ENCODE measurements around the gene SLC26A8. TPM values are rescaled to one million over a fixed set of nuclear protein-coding genes. Genes with fewer than 3 reads are reported as not detected.

Gene SLC26A8
- total RNA-seq, 1 experiment from 2014 or later: not detected

- TF ChIP-seq CTCF (IDR thresholded peaks at IDR 0.05 in 2 of 3, conservative IDR thresholded peaks at IDR 0.05 in 1 of 3; ENCODE audit: borderline replicate concordance in 1 of 3, insufficient read depth in 1 of 3, low read depth in 2 of 3, low read length in 2 of 3) (no peak), MAX (IDR thresholded peaks at IDR 0.05) (no peak), ELF1 (IDR thresholded peaks at IDR 0.05; ENCODE audit: borderline replicate concordance, low read depth) (no peak), POLR2A (IDR thresholded peaks at IDR 0.05; ENCODE audit: borderline replicate concordance, extremely low read depth, insufficient read depth, insufficient read length) (no peak), REST (IDR thresholded peaks at IDR 0.05; ENCODE audit: low read depth) (no peak), CBX3 (IDR thresholded peaks at IDR 0.05; ENCODE audit: low read depth) (no peak)
Measured at GRCh38 chr6:35926509-35927215, 97.8 kb downstream of the SLC26A8 start (continued).

- no peak overlapping the region for H2AFZ ChIP-seq (ENCODE audit: low read depth, low read length, poor library complexity, severe bottlenecking)
- peaks cover 2% of the 10 kb centered on the region; the same call in 1 of the 2 replicates for H3K79me2 ChIP-seq (ENCODE audit: insufficient read depth, low read length)
- no TSS peak for BruUV-seq (replicated peaks)
- H3K36me3 ChIP-seq (ENCODE audit: control insufficient read depth in 1 of 2, insufficient read depth in 2 of 2, low read length in 2 of 2): no peaks in the 10 kb centered on the region
- no peak overlapping the region for H3K9ac ChIP-seq (ENCODE audit: low read length)
- peaks cover 8 to 17% of the 10 kb centered on the region in 2 experiments for H3K4me1 ChIP-seq (ENCODE audit: control insufficient read depth in 1 of 2, insufficient read depth in 2 of 2, low read length in 2 of 2)
- intact Hi-C loops (cut with micrococcal nuclease): no loop called here
- H3K27ac ChIP-seq (ENCODE audit: low read depth, low read length): no peak overlapping the region
- H3K9me3 ChIP-seq (ENCODE audit: control insufficient read depth in 1 of 2, insufficient read depth in 1 of 2, low read depth in 1 of 2, low read length in 2 of 2): no peaks in the 10 kb centered on the region
- ChIA-PET CTCF (no interaction called here), POLR2A (no interaction called here), RAD21 (ENCODE audit: low non-redundant PET in 1 of 2, low total read pairs in 2 of 2, uncharacterized antibody in 2 of 2, unreplicated experiment in 2 of 2) (no interaction called here)
- no peak overlapping the region for H3K4me2 ChIP-seq (ENCODE audit: low read length)
- H4K20me1 ChIP-seq (ENCODE audit: insufficient read depth): no peaks in the 10 kb centered on the region
- DNase-seq (ENCODE audit: low read depth, low spot score) (no peak), ATAC-seq (no peak)
- H3K27me3 ChIP-seq (ENCODE audit: insufficient read depth, low read length): no peaks in the 10 kb centered on the region
- H3K4me3 ChIP-seq (replicated peaks in 1 of 2; ENCODE audit: low read depth in 1 of 2, low read length in 2 of 2): no peak overlapping the region
- no peaks in the 10 kb centered on the region for H3K9me2 ChIP-seq (ENCODE audit: insufficient read depth)
- no peak for TF ChIP-seq ZFX (IDR thresholded peaks at IDR 0.05)
- no peak for TF ChIP-seq CBX3 (IDR thresholded peaks at IDR 0.05; ENCODE audit: low read depth)
- TF ChIP-seq FOSL1 (IDR thresholded peaks at IDR 0.05; ENCODE audit: low read depth): no peak
- no peak for TF ChIP-seq ELF1 (IDR thresholded peaks at IDR 0.05; ENCODE audit: borderline replicate concordance, low read depth)
- TF ChIP-seq POLR2A (IDR thresholded peaks at IDR 0.05; ENCODE audit: borderline replicate concordance, extremely low read depth, insufficient read depth, insufficient read length): no peak
- TF ChIP-seq SRF (IDR thresholded peaks at IDR 0.05; ENCODE audit: low read depth): no peak
- TF ChIP-seq ZNF274 (IDR thresholded peaks at IDR 0.05; ENCODE audit: low read depth, low read length): no peak
- TF ChIP-seq ZBTB33 (IDR thresholded peaks at IDR 0.05; ENCODE audit: extremely low read depth, insufficient replicate concordance, low read length): no peak
- no peak for TF ChIP-seq CEBPB (IDR thresholded peaks at IDR 0.05; ENCODE audit: low read depth)
- TF ChIP-seq SP1 (IDR thresholded peaks at IDR 0.05; ENCODE audit: low read depth): no peak
- no peak for TF ChIP-seq ATF3 (IDR thresholded peaks at IDR 0.05)
- TF ChIP-seq SIN3A (IDR thresholded peaks at IDR 0.05; ENCODE audit: low read depth): no peak
Measured at GRCh38 chr6:35925961-35926360, 98.5 kb downstream of the SLC26A8 start.

All from HCT116 (cell line).